Measurements from ENCODE around the gene GSE1.
A peak's percentile ranks its signal among the peaks of the same experiment; 100 is the strongest.

Gene GSE1

DNA sequence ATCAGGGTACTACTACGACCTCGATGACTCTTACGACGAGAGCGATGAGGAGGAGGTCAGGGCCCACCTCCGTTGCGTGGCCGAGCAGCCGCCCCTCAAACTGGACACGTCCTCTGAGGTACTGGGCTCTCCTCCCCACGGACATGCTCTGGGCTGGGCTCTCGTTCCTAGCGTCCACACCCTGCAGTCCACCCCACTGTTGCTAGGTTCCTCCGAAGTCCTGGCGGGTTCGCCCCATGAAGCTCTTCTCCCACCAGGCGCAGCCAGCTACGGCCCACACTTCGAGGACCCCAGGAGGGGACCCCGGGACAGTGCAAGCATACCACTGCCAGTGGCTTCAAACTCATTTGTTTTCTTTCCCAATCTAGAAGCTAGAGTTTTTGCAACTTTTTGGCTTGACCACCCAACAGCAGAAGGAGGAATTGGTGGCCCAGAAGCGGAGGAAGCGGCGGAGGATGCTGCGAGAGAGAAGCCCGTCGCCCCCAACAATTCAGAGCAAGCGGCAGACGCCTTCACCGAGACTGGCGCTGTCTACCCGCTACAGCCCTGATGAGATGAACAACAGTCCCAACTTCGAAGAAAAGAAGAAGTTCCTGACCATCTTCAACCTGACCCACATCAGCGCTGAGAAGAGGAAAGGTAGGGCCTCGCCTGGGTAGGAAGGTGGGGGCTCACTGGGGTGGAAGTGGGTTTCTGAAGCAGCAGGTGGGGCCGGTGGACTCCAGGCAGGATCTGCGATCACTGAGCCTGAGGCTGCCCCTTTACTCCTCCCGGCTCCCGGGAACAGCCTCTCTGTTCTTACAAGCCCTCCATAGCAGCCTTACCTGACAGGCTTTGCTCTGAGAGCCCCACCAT, 50.1 kb downstream of the GSE1 start:
- no peak for DNase-seq

DNA sequence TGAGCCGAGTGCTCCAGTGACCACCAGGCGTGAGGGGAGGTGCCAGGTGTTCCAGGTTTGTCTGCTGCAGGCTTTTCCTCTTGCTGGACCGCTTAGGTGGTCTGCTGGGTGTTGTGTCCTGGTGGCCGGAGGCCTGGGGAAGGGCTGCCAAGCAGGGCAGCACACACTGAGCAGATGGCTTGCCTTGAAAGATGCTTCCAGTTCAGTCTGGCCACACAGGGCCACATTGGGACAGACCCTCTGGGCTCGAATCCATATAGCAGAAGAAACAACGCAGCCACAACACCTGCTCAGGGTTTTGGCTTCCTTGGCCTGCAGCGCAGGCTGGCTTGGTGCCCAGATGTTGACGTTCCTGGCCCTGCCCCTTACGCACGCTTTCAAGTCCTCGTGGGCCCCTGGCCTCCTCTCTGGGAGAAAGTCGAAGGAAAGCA, 50.8 kb downstream of the GSE1 start:
- DNase-seq: no peak

DNA sequence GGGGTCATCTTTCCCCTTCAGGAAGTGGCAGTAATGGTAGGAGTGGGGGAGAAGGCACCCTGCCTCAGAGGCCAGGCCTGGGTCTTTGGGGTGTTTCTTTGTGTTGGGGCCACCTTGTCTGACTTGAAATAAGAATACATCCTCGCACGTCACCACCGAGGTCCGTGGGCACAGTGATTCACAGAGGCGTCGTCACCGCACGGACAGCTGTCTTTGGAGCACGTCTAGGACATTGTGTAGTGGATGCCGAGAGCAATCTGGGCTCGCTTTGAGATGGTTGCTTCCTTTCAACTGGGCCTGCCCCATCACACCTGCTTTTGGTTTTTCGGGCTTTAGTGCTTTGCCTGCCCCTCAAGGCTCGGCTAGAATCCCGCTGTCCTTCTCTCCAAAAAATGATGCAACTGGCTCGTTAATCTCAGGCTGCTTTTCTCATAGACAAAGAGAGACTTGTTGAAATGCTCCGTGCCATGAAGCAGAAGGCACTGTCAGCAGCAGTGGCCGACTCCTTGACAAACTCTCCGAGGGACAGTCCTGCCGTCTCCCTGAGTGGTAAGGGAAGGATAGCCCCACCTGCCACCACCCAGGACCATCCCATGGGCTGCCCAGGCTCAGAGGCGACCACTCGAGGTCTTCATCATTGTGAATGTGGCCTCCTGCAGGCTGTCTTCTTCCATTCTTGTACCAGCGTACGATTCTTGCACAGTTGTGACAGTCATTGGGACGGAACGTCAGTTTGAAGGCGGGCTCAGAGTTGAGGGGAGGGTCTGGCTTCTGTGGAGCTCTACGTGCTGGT, 51.7 kb downstream of the GSE1 start:
- DNase-seq: no peak

DNA sequence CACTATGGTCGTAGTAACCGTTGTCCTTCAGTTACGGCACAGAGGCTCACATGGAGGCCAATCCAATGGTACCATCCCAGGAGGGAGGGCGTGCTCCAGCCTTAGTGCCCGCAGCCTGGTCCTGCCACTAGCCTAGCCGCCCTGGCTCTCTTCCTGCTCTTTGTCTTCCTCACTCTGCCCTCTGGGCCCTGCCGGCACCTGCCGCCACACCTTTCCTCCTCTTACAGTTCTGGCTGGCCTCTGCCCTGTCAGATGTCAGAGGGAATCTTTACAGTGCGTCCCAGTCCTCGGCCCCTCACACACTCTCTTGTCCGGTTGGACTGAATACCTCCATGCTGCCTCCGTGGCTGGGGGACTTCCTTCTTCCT, 52.2 kb downstream of the GSE1 start:
- DNase-seq: no peak

DNA sequence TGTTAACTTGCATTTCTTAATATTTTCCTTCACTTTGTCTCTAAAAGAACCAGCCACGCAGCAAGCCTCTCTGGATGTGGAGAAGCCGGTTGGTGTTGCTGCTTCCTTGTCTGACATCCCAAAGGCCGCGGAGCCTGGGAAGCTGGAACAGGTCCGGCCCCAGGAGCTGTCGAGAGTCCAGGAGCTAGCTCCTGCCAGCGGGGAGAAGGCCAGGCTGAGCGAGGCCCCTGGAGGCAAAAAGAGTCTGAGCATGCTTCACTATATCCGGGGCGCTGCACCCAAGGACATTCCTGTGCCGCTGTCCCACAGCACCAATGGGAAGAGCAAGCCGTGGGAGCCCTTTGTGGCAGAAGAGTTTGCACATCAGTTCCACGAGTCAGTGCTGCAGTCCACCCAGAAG, 52.8 kb downstream of the GSE1 start:
- DNase-seq: no peak

DNA sequence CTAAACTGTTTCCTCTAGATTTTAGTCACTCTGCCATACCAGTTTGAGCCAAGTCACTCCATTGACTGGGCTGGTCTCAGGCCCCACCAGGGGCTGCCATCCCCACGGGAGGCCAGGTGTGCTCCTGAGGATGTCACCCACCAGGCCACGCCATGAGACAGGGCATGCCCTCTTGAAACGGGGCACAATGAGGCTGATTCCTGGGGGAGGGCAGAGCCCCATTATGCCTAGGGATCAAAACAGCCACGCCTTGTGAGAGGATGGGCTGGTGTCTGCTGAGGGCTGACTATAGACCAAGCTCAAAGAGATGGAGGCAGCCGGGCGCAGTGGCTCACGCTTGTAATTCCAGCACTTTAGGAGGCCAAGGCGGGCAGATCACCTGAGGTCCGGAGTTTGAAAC, 54.1 kb downstream of the GSE1 start:
- DNase-seq: no peak

DNA sequence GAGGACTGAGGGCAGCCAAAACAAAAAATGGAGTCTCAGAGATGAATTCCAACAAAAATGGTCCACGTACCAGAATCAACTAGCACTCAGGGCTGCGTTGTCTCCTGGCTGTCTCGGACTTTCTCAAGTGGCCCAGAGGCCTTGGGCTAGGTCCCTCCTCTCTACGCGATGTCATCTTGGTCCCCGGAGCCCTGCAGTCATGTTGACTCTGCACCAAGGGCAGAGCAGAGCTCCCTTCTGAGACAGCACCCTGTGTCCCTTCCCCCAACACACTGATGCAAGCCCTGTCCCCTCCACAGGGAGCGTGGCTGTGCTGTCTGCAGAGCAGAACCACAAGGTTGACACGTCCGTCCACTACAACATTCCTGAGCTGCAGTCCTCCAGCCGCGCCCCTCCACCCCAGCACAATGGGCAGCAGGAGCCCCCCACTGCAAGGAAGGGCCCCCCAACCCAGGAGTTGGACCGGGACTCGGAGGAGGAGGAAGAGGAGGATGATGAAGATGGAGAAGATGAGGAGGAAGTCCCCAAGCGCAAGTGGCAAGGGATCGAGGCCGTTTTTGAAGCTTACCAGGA, 54.8 kb downstream of the GSE1 start:
- no peak for DNase-seq

DNA sequence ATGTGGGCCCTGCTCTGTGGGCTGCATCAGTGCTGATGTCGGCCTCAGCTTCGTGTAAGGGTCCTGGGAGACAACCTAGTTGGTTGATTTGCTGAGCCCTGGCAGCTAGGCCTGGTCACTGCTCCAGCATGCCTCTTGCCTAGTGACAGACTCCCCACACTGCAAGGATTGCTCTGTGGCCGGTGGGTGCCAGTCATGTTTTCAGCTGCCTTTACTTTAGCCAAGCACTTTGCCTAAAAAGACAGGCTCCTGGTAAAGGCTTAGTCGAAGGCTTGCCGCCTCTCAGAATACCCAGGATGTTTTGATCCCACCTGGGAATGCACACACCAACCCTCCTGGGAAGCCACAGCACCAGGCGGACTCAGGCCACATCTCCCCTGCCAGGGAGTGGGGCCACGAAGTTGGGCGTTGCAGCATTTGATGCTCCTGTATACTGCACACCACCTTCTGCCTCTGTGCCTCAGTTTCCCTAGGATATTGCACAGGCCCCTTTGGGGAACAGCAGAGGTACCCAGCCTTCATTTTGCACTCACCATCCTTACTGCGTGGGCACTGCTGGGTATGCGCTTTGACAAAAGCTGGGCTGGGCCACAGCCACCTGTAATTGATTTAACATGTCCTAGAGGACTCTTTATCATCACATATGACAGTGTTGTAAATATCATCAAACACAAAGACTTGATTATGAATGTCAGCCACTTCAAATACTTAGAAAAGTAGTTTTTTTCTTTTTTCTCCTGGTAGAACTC, 55.7 kb downstream of the GSE1 start:
- no peak for DNase-seq

DNA sequence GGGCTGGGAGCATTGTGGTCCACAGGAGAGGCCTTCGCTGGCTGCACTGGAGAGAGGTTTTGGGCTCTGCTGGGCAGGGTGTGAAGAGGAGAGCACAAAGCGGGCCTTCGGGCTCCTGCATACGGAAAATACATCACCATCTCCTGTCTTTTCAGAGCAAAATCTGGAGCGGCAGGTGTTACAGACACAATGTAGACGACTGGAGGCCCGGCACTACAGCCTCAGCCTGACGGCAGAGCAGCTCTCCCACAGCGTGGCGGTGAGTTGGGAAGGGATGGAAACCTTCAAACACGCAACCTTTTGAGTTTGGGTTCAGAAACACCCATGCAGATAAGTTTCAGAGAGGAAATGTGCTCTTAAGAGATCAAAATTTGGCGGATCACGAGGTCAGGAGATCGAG, 57.7 kb downstream of the GSE1 start:
- DNase-seq: no peak

DNA sequence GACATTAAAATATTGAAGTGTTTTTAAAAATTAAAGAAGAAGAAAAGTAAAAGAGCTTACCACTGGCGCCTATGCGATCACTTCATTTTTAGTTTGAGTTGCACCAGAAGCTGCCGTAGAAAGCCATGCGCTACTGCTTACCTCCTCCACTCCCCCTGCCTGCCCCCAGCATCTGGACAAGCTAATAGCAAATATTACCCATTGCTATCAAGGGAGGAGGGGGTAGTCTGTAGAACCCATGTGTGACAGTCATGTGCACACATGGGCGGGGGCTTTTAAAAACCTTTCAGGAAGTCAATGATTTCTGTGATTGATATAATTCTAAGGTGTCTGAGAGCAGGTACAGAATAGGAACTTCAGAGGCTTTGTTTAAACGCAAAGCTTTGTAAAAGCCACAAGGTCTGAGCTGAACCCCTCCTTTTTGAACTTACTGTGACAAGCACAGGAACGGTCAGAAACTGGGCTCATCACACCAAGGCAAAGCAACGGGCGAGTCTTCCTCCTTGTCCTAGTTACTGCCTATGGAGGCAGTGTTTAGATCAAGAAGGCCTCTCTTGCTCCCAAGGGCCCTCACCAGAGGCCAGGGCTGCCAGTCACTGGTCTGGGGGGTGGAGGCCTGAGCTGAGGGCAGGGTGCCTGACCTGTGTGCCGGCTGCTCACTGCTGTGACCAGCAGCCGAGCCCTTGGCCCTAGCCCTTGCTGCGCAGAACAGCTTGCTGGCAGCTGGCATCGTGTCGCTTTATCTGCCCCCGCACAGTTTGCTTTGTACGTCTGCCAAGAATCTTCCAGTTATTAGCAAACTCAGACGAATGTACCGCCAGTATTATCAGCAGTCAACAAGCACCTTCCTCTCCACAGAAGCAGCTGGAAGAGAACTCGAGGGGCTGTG, 60.7 kb downstream of the GSE1 start:
- no peak for DNase-seq

DNA sequence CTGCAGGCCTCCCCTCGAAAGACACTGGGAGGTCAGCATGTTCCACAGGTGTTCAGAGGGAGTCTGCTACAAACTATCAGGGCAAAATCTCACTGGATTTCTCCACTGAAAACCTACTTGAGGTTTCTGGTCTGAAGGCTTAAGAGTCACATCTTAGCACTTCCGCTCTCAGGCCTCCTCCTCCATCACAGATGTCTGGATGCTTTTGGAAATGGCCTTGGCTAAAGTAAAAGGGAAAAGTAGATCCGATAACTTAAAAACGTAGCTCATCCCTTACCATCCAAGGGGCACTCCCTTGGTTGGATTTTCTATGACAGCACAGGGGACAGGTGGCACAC, 61.3 kb downstream of the GSE1 start:
- no peak for DNase-seq

DNA sequence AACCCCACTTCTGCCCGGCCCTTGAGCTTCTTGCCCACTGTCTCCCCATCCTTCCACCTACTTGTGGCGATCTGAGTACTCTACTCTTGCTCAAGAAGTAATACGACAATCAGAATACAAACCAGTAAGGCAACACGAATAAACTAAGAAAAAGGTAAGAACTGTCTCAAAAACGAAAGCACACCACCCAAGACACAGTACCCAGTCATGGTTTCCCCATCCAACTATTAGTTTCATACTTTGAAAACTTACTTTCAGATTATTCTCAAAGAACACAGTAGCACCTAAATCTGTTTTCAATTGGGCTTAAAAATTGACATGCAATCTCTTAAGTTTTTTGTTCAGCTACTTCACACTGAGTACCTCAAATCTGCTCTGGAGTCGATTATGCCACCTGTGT, 61.7 kb downstream of the GSE1 start:
- no peak for DNase-seq

DNA sequence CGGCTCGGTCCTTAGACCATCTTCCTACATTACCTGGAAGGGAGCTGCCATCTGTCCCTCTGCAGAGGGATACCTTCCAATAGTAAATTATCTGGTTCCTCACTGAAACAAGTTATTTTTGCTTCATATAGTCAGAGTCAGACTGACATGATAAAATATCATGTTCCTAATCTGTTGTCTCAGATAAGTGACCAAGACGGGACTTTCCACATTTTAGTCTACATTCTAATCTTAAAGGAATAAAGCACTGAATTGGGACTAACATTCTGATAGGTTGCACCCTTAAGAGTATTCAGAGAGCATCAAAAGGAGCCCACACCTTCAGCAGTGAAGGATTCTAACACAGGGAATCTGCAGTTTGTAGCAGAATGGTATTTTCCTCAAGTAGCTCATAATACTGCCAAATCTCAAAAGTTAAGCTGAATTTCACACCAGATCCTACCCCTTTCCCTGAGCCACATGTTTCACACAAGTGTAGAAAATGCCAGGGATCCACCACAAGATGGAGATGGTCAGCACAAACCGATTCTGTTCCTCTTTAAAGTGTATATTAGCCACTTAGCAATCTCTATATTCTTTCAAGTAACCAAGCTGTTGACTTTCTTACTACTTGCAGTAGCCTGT, 62.2 kb downstream of the GSE1 start:
- peak in 1 of 2 donors; percentile 25 for DNase-seq

DNA sequence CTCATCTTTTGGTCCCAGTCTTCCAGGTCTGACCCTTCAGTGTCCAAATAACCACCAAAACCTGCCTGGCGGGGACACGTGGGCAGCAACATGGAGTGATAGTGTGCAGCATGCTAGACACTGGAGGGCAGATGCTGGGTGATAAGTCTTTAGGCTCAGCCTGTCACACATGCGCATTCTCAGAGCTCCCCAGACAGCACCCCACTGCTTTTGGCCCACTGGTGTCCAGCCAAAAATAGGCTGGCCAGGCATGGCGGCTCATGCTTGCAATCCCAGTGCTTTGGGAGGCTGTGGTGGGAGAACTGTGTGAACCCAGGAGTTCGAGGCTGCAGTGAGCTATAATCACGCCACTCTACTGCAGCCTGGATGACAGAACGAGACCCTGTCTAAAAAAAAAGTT, 63.3 kb downstream of the GSE1 start:
- no peak for DNase-seq

DNA sequence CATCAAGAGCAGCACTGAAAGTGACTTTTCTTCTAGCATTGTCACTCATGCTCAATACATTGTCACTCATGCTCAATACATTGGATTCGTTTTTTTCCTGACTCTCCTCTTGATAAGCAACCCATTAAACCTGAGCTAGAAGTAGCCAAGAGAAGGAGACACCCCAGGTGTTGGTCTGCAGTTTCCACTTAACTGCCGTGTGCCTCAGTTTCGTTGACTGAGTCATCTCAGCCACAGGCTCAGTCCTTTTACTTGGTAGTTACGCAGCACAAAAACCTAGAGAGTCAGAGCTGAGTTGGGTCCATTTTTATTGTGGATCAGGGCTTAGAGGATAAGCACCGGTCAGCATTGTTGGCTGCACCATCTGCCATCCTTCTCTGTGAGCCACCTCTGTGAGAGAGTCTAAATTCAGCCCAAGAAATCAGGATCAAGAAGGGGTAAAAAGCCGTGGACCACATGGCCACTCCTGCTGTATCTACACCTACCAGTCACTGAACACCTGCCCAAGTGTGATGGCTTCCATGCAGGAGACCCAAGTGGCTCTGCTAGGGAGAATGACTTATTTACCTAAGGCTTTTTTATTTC, 64.4 kb downstream of the GSE1 start:
- DNase-seq: no peak

DNA sequence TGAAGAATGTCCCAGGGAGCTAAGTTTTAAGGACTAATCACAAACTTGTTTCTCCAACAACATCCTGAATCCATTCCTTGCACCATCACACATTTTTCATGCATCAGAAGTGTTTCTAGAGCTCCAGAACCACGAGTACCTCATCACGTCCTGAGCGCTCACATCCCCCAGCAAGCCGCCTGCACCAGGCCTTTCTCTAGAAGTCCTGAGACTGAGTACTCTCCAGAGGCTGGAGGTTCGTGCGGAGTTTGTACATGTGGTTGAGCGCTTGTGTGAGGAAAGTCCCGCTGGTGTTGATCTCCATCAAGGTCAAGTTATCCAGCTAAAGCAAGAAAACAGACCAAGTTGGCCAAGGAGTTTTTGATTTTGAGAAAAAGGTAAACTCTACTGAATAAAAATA, 64.9 kb downstream of the GSE1 start:
- no peak for DNase-seq

DNA sequence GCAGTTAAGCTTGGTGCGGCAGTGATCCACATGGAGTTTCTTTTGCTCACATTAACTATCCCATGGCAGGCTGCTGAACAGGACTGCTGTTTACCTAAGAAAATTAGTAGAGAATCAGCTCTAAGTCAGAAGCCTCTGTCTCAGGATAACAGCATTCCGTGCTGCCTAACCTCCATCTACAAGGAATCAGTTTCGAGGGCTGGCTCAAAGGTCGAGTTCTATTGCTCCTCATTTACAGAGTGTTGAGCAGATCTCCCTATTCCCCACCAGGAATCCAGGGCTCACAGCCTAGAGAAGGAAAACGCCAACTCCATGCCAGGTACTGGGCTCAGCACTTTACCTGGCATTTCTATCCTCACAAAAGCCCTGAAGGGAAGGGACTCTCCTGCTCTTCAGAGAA, 65.7 kb downstream of the GSE1 start:
- no peak for DNase-seq

DNA sequence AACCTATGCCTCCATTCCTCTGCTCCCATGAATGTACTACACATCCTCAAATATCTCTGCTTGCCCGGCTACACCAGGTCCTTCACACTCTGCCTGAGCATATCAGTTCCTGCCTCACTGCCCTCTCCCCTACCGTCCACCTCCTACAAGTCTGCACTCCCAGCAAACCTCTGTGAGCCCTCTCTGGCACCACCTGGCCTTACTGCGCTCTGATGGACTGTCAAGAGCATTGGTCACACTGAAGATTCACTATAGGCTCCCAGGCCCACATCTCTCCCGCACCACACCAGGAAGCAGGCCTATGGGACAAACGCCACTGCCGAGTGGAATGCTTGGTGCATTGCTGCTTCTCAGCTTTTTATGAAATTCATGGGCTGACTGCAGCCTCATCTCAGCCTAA, 66.7 kb downstream of the GSE1 start:
- DNase-seq: no peak

DNA sequence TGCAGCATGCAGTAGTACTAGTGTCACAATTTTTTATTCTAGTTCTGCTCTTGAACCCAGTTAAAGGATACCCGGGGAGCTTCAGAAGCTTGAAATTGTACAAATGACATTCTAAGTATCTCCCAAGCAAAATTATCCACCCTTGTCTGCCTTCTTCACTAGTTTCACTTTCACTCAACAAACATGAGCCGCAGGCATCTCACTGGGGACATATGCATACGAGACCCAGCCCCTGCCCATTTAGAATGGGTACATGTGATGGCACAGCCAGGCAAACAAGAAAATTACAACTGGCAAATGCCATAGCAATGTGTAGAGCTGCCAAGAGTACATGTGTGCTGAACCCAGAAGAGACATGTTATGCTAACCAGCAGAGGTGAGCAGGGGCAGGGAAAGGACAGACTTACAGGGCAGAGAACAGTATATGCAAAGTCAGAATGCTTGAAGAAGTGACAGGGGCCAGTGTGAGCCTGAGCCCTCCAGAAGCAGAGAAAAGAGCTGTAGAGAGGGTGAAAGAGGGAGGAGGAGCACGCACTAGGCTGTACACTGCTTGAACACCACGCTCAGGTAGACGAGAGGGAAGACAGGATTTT, 67.3 kb downstream of the GSE1 start:
- no peak for DNase-seq

DNA sequence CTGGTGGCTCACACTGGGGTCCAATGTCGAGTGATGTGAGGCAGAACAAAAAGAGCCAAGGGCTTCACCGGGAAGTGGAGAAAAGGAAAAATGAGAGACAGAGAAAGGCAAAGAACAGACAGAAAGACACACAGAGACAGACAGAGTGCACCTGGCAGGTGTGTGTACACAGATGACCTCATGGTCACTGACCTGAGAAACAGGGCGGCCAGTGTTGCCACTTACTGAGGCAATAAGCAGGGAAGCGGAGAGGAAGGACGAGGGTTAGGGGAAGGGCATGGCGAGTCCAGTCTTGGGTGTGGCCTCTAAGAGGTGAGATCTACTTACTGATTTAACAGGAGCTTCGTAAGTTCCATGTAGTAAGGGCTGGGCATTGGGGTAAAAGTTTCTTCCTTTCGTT, 68.1 kb downstream of the GSE1 start:
- DNase-seq: no peak

DNA sequence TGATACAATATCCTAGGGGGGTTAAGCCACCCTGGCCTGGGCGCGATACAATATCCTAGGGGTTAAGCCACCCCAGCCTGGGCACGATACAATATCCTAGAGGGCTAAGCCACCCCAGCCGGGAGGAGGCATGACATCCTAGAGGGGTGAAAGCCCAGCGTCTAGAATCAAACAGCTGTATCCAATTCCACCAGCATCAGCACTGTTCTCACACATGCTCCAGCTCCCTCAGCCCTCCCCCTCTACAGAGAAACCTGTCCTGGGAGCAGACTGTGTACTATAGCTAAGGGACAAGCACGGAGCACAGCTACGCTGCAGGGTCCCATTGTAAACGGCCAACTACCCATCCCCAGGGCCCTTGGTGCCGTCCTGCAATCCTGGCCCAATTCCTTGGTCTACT, 69.4 kb downstream of the GSE1 start:
- no peak for DNase-seq
